GM12873 (cell line): Measurements from ENCODE around the gene CDS1.

Source experiments
- CTCF ChIP-seq: IDR thresholded peaks from 2 replicates; pipeline ENCODE4 v1.5.1; 2012; ENCODE audit warnings: low read depth, mild to moderate bottlenecking, moderate library complexity, low read length, control low read depth; ENCODE audit not compliant: insufficient read depth; ENCODE audit errors: missing control alignments

Gene CDS1

GRCh38 chr4:84582988-84583875 lies at the start of gene CDS1:
TSS of gene CDS1 (plus strand) at chr4:84583127. CDS start at chr4:84583402, 275 bp downstream.
- TF ChIP-seq CTCF: no peak

DNA sequence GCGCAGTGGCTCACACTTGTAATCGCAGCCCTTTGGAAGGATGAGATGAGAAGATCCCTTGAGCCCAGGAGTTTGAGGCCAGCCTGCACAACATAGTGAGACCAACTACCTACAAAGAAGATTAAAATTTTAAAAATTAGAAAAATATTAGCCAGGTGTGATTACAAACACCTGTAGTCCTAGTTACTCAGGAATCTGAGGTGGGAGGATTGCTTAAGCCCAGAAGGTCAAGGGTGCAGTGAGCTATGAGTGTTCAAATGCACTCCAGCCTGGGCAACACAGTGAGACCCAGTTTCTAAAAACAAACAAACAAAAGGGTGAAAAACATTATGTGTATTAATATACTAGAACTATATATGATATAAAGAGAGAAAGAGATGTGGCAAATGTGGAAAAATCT lies 47.0 kb upstream of the CDS1 start:
- TF ChIP-seq CTCF: no peak

DNA sequence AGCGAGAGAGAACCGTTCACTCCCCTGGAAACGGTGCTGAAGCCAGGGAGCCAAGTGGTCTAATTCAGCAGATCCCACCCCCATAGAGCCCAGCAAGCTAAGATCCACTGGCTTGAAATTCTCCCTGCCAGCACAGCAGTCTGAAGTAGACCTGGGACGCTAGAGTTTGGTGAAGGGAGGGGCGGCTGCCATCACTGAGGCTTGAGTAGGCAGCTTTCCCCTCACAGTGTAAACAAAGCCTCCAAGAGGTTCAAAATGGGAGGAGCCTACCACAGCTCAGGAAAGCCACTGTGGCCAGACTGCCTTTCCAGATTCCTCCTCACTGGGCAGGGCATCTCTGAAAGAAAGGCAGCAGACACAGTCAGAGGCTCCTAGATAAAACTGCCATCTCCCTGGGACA lies 37.8 kb upstream of the CDS1 start:
- TF ChIP-seq CTCF: no peak

DNA sequence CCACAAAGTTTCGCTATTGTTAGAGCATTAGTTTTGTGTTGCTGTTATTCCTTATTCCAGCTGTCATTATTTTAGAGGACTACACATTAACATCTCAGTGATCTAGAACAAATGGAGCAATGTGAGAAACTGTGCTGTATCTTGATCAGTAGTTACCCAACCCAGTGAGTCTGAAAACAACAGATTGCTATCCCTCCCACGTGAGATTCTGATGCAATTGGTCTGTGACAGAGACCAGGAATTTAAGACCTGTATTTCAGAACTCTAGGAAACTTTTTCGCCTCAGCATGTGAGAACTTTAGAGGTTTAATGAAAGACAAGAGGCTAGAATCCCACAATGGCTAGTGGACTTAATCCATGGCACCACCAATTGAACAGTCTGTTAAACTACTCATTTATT lies 35.7 kb upstream of the CDS1 start:
- no peak for TF ChIP-seq CTCF

- no peak for TF ChIP-seq CTCF
Observed at GRCh38 chr4:84562156-84562555, 20.8 kb upstream of the CDS1 start.

DNA sequence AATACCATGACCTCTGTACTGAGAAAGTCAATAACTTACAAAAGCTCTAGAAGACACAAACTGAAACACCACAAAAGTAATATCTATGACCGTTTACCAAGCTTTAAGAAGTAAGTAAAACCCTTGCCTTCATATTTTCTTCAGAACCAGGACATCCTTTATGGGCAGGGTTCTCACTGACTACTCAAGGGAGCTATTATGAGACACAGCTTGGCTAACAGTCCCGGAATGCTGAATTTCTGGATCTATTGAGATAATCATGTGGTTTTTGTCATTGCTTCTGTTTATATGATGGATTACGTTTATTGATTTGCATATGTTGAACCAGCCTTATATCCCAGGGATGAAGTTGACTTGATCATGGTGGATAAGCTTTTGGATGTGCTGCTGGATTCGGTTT lies 19.9 kb upstream of the CDS1 start:
- TF ChIP-seq CTCF: no peak

DNA sequence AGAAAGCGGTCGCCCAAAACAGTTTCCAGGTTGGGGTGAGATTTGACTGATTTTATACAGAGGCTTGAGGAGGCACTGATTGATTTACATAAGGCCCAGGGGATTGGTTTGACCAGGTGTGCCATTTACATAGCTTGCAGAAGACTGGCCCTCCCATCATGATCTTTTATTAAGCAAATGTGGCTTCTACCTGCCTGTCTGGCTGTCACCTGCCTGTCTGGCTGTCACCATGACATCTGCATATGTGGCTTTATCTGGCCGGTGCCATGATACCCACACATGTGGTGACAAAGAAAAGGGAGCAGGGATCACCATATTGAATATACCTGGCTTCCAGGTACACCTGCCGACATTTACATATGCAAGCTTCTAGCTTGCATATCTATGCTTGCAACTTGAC lies 17.0 kb upstream of the CDS1 start:
- no peak for TF ChIP-seq CTCF
